HG03060 (cell line): ENCODE data around the gene VMP1.

Experiments
- ATAC-seq: cut with Tn5 transposase; IDR thresholded peaks from one replicate; pipeline ENCODE4 v1.9.1; 2021; ENCODE audit warnings: low read depth, moderate number of reproducible peaks; ENCODE audit not compliant: unreplicated experiment

VMP1 gene

GRCh38 chr17:59707149-59707970, at the start of gene VMP1, which contains the start of gene PTRH2:
Gene VMP1 (plus strand): TSS chr17:59707654. CDS start chr17:59731447, 23,793 bp downstream.
Gene PTRH2 (minus strand): TSS chr17:59707430. CDS start chr17:59697978, 9,452 bp downstream.
- ATAC-seq, result peak; percentile 95

- ATAC-seq, result no peak
These were observed 41.2 kb upstream of the VMP1 start for GRCh38 chr17:59666235-59666634.

GRCh38 chr17:59668816-59669215, 38.6 kb upstream of the VMP1 start:
- ATAC-seq, result no peak

- no peak for ATAC-seq
These were observed 38.0 kb upstream of the VMP1 start for GRCh38 chr17:59669411-59669810.

GRCh38 chr17:59669944-59670343, 37.5 kb upstream of the VMP1 start:
- no peak for ATAC-seq

- ATAC-seq, result no peak
These were observed 36.1 kb upstream of the VMP1 start for GRCh38 chr17:59671386-59671785.

GRCh38 chr17:59675231-59675630, 32.2 kb upstream of the VMP1 start:
- no peak for ATAC-seq

GRCh38 chr17:59676716-59677115, 30.7 kb upstream of the VMP1 start:
- no peak for ATAC-seq

GRCh38 chr17:59678918-59679317, 28.5 kb upstream of the VMP1 start:
- no peak for ATAC-seq

- ATAC-seq, result no peak
These were observed 27.1 kb upstream of the VMP1 start for GRCh38 chr17:59680314-59680713.

GRCh38 chr17:59683283-59683682, 24.2 kb upstream of the VMP1 start:
- no peak for ATAC-seq

GRCh38 chr17:59684967-59685366, 22.5 kb upstream of the VMP1 start:
- no peak for ATAC-seq

- no peak for ATAC-seq
These were observed 19.4 kb upstream of the VMP1 start for GRCh38 chr17:59688008-59688407.

GRCh38 chr17:59688496-59688895, 19.0 kb upstream of the VMP1 start:
- ATAC-seq, result no peak

GRCh38 chr17:59693582-59693981, 13.9 kb upstream of the VMP1 start:
- no peak for ATAC-seq

GRCh38 chr17:59694344-59694743, 13.1 kb upstream of the VMP1 start:
- ATAC-seq, result no peak

- ATAC-seq, result no peak
These were observed 11.3 kb upstream of the VMP1 start for GRCh38 chr17:59695945-59696681.

- no peak for ATAC-seq
These were observed 10.7 kb upstream of the VMP1 start for GRCh38 chr17:59696682-59697277.

GRCh38 chr17:59698143-59698542, 9.3 kb upstream of the VMP1 start:
- ATAC-seq, result no peak

- no peak for ATAC-seq
These were observed 8.2 kb upstream of the VMP1 start for GRCh38 chr17:59699218-59699617.

- ATAC-seq, result no peak
These were observed 7.7 kb upstream of the VMP1 start for GRCh38 chr17:59699786-59700185.
